ENCODE measurements around the gene FAM221B.

FAM221B gene

DNA sequence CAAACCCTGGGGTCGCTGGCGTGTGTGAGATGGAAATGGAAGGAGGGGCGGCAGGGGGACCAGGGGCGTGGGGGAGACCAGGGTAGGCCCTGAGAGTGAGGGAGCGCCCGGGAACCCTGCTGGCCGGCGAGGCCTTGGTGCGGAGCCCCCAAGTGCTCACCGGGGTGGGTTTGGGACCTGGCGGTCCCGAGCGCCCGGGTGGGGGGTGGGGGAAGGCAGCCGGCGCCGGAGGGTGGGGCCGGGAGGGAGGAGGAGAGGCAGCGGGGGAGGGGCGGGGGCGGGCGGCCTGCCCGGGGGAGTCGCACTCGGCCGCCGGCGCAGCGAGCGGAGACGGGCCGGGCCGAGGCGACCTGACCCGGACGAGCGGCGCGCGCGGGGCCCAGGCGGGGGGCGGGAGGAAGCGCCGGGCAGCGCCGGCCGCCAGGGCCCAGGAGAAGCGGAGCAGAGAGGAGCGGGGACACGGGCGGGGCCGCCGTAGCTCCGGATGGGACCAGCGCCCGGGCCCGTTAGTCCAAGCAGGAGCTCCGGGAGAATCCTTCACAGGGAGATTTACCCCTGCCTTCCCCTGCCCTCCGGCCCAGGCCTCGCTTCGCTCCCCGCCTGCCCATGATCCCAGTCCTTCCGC is 37.1 kb downstream of the FAM221B start, which contains the start of gene NPR2:
Gene NPR2 (plus strand): TSS at position 295 of the 625 bp plus-strand sequence. CDS start 818 bp downstream, outside the sequence.
- no peak for DNase-seq (ENCODE audit: low spot score)

DNA sequence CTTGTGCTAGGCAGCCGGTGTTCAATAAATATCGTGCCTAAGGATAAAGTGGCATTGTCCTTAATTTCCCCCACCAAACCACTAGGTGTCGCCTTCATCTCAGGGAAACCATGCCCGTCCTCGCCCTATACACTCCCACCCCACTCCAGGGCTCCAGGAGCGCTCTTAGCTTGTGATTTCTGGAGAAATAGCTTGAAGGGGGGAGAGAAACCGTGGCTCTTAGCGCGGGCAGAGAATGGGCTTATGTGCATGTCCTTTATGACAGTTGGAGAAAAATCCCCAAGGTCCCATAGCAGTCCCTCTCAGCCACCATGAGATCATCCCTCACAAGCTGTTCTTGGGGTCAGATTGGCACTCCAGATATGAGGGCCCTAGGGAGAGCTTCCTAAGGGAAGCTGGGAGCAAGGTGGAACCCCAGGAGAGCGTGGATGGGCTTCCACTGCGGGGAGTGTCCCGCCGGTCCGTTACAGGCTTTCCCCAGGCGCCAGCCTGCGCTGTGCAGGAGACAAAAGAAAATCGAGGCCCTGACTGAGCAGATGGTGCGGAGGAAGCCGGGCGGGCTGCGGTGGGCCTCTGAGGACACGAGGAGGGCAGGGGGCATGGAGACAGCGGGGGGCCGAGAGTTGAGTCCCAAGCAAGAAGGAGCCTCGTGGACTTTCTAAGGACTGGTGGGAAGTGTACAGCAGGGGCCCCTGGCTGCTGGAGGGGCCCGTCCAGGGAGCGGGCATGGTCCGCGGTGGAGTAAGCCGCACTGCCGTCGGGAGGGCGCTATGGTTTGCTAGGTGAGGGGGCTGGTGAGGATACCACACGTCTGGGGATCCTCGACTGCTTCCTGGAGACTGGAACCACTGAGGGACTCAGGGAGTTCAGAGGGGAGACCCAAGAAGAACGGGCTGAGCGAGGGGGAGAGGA is 37.9 kb downstream of the FAM221B start:
- peak; percentile 81 for DNase-seq (ENCODE audit: low spot score)

DNA sequence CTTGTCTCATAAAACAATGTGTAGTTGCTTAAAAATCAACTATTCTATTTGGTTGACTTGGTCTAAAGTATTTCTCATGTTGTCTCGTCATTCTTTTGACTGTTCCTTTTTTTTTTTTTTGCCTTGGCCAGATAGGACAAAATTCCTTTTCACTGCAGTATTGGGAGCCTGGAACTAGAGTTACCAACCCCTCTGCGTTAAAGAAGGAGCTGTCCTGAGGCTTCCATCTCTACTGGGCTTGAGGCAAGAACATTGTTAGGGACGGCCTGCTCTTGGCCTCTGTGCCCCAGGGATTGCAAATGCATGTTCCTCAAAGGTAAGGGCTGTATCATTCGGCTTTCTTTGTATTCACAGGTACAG is 38.5 kb downstream of the FAM221B start:
- no peak for DNase-seq (ENCODE audit: low spot score)

DNA sequence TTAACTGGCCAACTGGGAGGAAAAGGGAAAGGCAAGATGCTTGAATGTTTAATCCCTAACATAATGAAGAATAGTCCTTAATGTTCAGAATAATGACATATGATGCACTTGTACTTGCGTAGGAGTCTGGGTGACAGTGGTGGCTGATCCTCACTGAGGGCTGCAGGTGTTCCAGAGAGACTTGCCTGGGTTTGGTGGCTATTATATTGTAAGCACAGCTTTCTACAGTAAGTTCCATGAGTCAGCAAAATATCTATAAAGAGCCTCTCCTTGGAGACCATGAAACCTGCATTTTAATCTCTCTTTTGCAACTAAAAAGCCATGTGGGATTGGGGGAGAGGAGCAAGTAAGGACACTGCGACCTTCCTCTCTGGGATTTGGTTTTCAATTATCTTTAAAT is 39.0 kb downstream of the FAM221B start:
- DNase-seq (ENCODE audit: low spot score), result no peak

DNA sequence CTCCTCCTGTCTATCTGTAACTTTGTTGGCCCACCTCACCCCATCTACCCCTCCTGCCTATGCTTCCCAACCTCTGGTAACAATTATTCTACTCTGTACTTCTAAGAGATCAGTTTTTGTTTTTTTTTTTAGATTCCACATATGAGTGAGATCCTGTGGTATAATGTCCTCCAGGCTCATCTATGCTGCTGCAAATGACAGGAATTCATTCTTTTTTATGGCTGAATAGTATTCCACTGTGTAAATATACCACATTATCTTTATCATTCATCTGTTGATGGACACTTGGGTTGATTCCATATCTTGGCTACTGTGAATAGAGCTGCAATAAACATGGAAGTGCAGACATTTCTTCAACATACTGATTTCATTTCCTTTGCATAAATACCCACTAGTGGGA is 45.1 kb downstream of the FAM221B start:
- no peak for DNase-seq (ENCODE audit: low spot score)

DNA sequence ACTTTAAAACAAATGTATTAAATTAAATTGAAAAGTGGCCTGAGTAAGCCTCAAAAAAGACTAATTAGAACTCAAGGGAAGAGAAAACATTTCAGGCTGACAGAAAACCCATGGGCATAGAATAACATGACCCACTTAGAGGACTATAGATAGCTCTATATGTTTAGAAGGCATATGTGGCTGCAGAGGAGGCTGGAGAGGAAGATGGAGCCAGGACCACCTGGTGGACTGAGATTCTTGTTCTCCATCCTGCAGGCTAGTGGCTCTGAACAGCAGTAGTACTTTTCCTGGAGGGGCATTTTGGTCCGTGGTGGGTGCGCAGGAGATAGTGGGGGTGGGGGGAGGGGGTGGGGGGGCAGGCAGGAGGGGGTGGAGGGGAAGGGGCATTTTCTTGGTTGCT is 47.5 kb downstream of the FAM221B start:
- no peak for DNase-seq (ENCODE audit: low spot score)

DNA sequence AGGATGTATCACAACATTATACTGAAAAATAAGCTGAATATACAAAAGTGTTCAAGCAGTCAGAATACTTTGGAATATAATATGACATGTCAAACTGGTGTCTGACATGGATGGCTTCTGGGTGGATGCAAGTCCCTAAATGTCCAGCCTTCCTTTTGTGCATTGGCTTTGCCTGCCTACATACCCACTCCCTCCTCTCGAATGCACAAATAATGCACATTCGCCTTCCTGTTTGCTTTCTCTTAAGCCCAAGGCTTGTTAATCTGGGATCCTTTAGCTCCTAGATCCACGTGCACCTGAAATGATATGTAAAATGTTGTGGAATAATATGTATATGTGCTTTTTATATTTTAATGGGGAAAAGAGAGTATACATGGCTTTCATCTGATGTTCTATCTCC is 50.0 kb downstream of the FAM221B start:
- no peak for DNase-seq (ENCODE audit: low spot score)

DNA sequence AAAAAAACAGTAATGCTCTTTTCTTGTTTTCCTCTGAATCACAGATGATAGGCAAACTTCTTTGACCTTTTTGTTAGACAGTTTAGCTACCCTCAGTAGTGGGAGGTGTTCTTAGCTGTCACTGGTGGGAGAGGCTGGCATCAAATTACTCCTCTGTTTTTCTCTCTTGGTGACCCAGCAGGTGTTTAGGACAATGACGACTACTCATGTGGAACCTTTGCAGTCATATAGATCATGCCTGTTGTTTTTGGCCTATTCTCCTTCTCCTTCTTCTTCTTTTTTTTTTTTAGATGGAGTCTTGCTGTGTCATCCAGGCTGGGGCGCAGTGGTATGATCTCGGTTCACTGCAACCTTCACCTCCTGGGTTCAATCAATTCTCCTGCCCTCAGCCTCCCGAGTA is 52.5 kb downstream of the FAM221B start:
- no peak for DNase-seq (ENCODE audit: low spot score)

DNA sequence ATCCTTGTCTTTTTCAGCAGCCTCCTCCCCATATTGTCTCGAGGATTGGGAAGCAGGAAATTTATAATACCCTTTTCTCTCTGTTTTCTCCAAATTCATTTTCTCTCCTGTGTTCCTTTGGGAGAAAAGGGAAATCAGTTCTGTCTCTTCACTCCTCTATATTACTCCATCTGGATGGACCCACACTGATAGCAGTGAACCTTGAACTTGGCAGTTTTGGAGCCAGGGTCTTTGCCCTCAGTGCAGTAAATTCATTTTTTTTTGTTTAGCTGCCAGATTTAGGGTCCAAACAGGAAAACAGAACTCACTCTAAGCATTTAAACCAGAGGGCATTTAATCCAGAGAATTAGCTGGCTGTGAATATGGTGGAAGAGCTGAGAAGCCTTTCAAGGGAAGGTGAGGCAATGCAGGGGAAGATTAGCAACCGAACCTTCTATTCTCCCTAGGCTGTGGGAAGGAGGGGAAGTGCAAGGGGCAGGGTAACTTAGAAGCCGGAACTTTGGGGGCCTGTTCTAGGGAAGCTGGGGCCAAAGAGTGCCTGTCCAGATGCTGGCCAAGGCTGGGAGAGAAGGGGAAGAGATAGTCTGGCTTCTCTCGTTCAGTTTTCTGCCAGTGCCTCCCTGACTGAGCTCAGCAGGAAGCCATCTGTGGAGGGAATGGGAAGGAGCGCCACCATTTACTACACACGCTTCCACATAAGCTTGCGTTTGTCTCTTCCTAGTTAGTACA is 53.5 kb downstream of the FAM221B start:
- no peak for DNase-seq (ENCODE audit: low spot score)

DNA sequence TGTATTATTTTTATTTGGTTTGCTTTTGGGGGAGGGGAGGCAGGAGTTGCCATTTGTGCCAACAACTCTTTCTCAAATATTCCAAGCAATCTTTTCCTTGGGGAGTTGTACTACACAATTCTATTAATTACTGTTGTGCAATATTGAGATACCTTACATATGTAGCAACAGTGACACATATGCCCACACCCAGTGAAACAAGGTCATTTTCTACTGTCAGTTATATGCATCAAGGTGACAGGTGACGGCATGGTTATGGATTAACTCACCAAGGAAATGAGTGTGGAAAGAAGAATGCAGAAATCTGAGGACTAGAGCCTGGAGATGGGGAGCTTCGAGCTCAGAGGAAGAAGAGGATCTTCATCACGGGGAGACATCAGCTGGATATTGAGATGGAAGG is 56.6 kb downstream of the FAM221B start:
- no peak for DNase-seq (ENCODE audit: low spot score)

DNA sequence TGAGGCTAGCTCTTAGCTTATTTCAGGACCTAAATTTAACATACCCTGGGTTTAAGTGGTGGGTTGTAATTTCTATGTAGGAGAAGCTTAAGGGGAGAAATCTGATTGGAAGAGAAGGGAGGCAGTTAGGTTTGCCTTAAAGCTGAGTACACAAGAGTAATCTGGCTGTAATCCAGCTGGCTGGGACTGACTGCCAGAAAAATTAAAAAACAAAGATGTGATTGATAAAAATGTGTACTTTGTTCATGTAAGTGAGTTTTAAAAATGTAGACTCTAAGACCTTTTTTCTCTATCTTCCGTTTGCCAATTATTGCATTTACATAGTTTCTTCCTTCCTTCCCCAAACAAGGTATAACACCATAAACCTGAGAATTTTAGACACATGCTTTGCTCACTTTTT is 57.0 kb downstream of the FAM221B start:
- DNase-seq (ENCODE audit: low spot score), result no peak

DNA sequence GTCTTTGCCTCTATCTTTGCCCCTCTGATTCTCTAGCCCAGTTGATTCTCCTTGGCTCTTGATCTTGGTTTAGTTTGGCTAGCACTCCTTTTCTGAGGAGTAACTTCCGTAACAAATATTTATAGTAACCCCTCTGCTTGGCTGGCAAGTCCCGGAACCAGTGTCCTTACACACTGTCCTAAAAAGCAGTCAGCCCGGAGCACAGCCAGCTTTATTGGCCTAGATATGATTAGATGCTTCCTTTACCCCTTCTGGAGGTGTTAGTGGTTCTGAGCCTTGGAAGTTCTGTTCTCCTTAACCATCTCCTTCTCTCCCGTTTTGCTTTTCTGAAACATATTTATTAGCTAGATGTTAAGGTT is 57.5 kb downstream of the FAM221B start:
- DNase-seq (ENCODE audit: low spot score), result no peak

DNA sequence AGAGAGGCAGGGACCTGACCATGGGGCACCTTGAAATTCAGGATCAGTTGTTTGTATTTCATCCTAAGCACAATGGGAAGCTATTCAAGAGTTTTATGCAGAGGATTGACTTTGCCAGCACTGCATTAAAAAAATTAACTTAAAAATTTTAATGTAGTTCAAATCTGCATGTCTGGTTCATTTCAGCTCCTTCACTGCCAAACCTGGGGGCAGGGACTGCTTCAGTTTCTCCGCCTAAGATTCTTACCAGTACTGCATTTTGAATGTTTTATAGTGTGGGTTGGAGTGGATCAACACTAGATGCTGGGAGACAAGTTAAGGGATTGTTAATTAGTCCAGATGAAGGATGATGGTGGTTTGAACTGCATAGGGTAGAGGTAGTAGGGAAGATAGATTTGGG is 58.8 kb downstream of the FAM221B start:
- no peak for DNase-seq (ENCODE audit: low spot score)

DNA sequence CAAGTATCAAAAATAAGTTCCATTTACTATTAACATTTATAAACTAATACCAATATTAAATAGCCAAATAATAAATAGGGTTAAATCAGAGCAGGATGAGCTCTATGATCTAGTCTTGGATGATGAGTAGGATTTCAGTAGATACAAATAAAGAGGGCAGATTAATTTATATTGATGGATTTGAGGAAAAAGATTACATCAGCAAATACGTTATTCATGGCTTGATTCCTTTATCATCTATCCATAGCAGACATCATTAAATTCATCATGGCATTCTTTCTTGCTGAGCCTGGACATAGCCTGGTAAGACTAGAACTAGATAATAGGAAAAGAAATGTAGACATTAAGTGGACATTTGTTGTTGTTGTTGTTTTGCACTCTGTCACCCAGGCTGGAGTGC is 61.1 kb downstream of the FAM221B start:
- no peak for DNase-seq (ENCODE audit: low spot score)

DNA sequence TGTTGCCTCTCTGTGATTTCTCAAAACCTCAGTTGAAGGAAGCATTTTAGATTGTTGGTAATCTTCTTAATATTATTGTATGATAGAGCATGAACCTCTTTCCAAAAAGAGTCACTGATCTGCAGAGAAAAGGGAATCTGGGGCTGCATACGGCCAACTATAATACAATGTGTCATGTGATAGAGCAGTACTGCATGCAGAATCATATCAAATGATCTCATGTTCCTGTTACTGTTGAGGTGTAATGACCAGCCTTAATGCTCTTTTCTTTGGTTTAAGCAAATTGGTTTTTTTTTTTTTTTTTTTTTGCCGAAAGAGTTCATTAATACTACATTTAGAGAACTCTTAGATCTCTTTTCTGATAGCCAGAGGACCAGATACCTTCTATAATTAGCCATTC is 61.5 kb downstream of the FAM221B start:
- DNase-seq (ENCODE audit: low spot score), result no peak
